HepG2 (cell line): ENCODE results near the gene FAM200B. TPM values are rescaled to one million over a fixed set of nuclear protein-coding genes. Genes with fewer than 3 reads are reported as not detected.
A peak's percentile ranks its signal among the peaks of the same experiment; 100 is the strongest.

ENCODE experiments used
- ATAC-seq: fragments of 200-7000 bp; cut with Tn5 transposase; 3 replicates; pipeline ENCODE4 v1.9.1; 2020; ENCODE audit warnings: mild to moderate bottlenecking, moderate library complexity
- BruUV-seq: library from RNA; stranded (reverse); fragments of 400-500 nt; replicated peaks from 2 replicates; lab custom pipeline; 2021; lab: Mats Ljungman, UMichigan
- CTCF ChIA-PET: fragments of 300-600 bp; formaldehyde crosslinking; extraction: SDS; loops from one replicate; lab custom pipeline; 2021; ENCODE audit warnings: low total read pairs, inconsistent platforms, low intra/inter-chr PET ratio; lab: Yijun Ruan, JAX
- POLR2A ChIA-PET: fragments of 350-600 bp; sonication (Branson Sonifier 250); formaldehyde crosslinking; loops from one replicate; lab custom pipeline; 2020; ENCODE audit warnings: antibody characterized with exemption, inconsistent platforms; lab: Yijun Ruan, JAX
- DNase-seq: peaks from one replicate; pipeline ENCODE4 v3.0.0-alpha.2; 2015; ENCODE audit warnings: low spot score
- FAIRE-seq: peaks from 3 replicates; lab custom pipeline; 2011; peaks lifted over from hg19 to GRCh38; lab: Jason Lieb, UNC
- H2AFZ ChIP-seq: one replicate; pipeline ENCODE4 v1.6.1; 2011; ENCODE audit warnings: low read length, inconsistent platforms
- H3K27ac ChIP-seq: fragments of 300-600 bp; 3 replicates; pipeline ENCODE4 v1.8.0; 2011; ENCODE audit warnings: mixed run types, mild to moderate bottlenecking, mixed read lengths, low read length, inconsistent platforms; ENCODE audit not compliant: insufficient read depth; ENCODE audit errors: extremely low read length
- H3K27me3 ChIP-seq, 2 experiments: fragments of 200-600 bp in 1 of 2; 2 replicates in 1 of 2; 3 replicates in 1 of 2; pipeline versions ENCODE4 v1.6.0 to v1.8.0; 2011; ENCODE audit warnings: low read length in 2 of 2, mild to moderate bottlenecking in 2 of 2, moderate library complexity in 2 of 2, inconsistent platforms in 1 of 2; ENCODE audit not compliant: insufficient read depth in 2 of 2, control insufficient read depth in 1 of 2
- H3K36me3 ChIP-seq, 2 experiments: fragments of 200-600 bp in 1 of 2; replicated peaks in 1 of 2; 2 replicates in 1 of 2; 3 replicates in 1 of 2; pipeline versions ENCODE4 v1.5.1 to v1.8.0; 2011; ENCODE audit warnings: low read length in 2 of 2, inconsistent platforms in 1 of 2; ENCODE audit not compliant: insufficient read depth in 2 of 2, control insufficient read depth in 1 of 2
- H3K4me1 ChIP-seq: 2 replicates; pipeline ENCODE4 v1.5.1; 2012; ENCODE audit warnings: low read length, inconsistent platforms; ENCODE audit not compliant: insufficient read depth
- H3K4me2 ChIP-seq: 2 replicates; pipeline ENCODE4 v1.6.0; 2011; ENCODE audit warnings: low read depth, low read length, inconsistent platforms
- H3K4me3 ChIP-seq, 3 experiments: fragments of 200-600 bp in 1 of 3; sonication (generic), shearing (Covaris generic) in 1 of 3; replicated peaks in 1 of 3; 2 replicates each; pipeline ENCODE4 v1.5.1; 2011 to 2016; ENCODE audit warnings: low read length in 3 of 3, inconsistent platforms in 2 of 3, low read depth in 2 of 3, mild to moderate bottlenecking in 2 of 3, control low read depth in 1 of 3, mixed read lengths in 1 of 3; ENCODE audit not compliant: insufficient read depth in 1 of 3
- H3K79me2 ChIP-seq: one replicate; pipeline ENCODE4 v1.6.1; 2011; ENCODE audit warnings: low read length, inconsistent platforms; ENCODE audit not compliant: insufficient read depth
- H3K9ac ChIP-seq: 2 replicates; pipeline ENCODE4 v1.6.0; 2011; ENCODE audit warnings: mild to moderate bottlenecking, low read depth, low read length, inconsistent platforms; ENCODE audit not compliant: insufficient read depth
- H3K9me3 ChIP-seq: 2 replicates; pipeline ENCODE4 v1.5.1; 2012; ENCODE audit warnings: mild to moderate bottlenecking, low read length
- H4K20me1 ChIP-seq: 2 replicates; pipeline ENCODE4 v1.6.0; 2011; ENCODE audit warnings: inconsistent platforms, mild to moderate bottlenecking, low read length, moderate library complexity; ENCODE audit not compliant: insufficient read depth
- SP140L ChIP-seq: sonication (generic); formaldehyde crosslinking; IDR thresholded peaks from 2 replicates; pipeline ENCODE4 v1.4.0; 2020; ENCODE audit warnings: missing genetic modification reagents, borderline replicate concordance
- THAP8 ChIP-seq: sonication (generic); formaldehyde crosslinking; IDR thresholded peaks from 2 replicates; pipeline ENCODE4 v1.5.1; 2020; ENCODE audit warnings: missing genetic modification reagents, mild to moderate bottlenecking, borderline replicate concordance
- ZBTB21 ChIP-seq: sonication (generic); formaldehyde crosslinking; IDR thresholded peaks from 2 replicates; pipeline ENCODE4 v1.4.0; 2020; ENCODE audit warnings: missing genetic modification reagents
- ZNF646 ChIP-seq: sonication (generic); formaldehyde crosslinking; IDR thresholded peaks from 2 replicates; pipeline ENCODE4 v1.9.0; 2021; ENCODE audit warnings: mild to moderate bottlenecking, missing genetic modification reagents
- WGBS: methylation state at CpG from one replicate; pipeline ENCODE4 v1.1.6; 2017; ENCODE audit warnings: low lambda C conversion rate; 5-methylcytosine and 5-hydroxymethylcytosine counted together
- in situ Hi-C: cut with HindIII; loops from 2 replicates; pipeline ENCODE4 v1.10.0; 2017; ENCODE audit warnings: low pct_unique_long_range_greater_than_20kb; ENCODE audit not compliant: extremely low pct_ligation_motif_present
- intact Hi-C: fragments of 100-400 bp; cut with micrococcal nuclease; formaldehyde crosslinking; loops from one replicate; pipeline ENCODE4 v1.10.0; 2022; ENCODE audit not compliant: unreplicated experiment
- polyA plus RNA-seq, 8 experiments: library from polyadenylated mRNA; depleted of rRNA in 3 of 8; stranded (reverse) in 7 of 8; unstranded in 1 of 8; fragments of >200 nt; fragmentation: Illumina TruSeq in 4 of 8; extraction: Trizol in 4 of 8; gene quantifications; 2 replicates each; pipeline versions ENCODE4 v1.2.1 to v1.2.3, GENCODE V29; 2011 to 2016; ENCODE audit warnings: low read depth in 4 of 8, missing spikeins in 1 of 8, mixed read lengths in 1 of 8; ENCODE audit not compliant: insufficient read depth in 1 of 8
- total RNA-seq, 5 experiments: library from RNA; depleted of rRNA; stranded (reverse); fragments of >200 nt; fragmentation: Illumina TruSeq; extraction: Trizol; gene quantifications; 2 replicates each; pipeline ENCODE4 v1.2.3, GENCODE V29; 2016; ENCODE audit warnings: low read depth in 1 of 5

The FAM200B gene
- total and polyA plus RNA-seq, 2 of the 13 experiments (the other 11 are each of a cell fraction or from before 2014, with no cell fraction given) = 25.6 to 41.8 TPM

GRCh38 chr4:15653420-15653819, 28.2 kb upstream of the FAM200B start:
- Histone ChIP-seq H3K4me3 (peak overlapping the region; percentile 71 to 98 (median 90)), H4K20me1 (peaks cover 10% of the 10 kb centered on the region), H3K27me3 (no peaks in the 10 kb centered on the region; a peak in 1 of 5 replicates), H3K27ac (peak overlapping the region; percentile 85), H3K4me1 (peaks cover 52% of the 10 kb centered on the region), H3K9me3 (no peaks in the 10 kb centered on the region), H2AFZ (no peak overlapping the region), H3K9ac (peak overlapping the region; percentile 87), H3K4me2 (peak overlapping the region; percentile 83), H3K36me3 (no peaks in the 10 kb centered on the region), H3K79me2 (peaks cover 60% of the 10 kb centered on the region)
- POLR2A ChIA-PET = interaction anchor here (0.8 to 4.8 kb wide), 2 partner anchors 29 to 46 kb away, joined by 3 to 36 read pairs; partner anchors contain the start of gene FAM200B
- CTCF ChIA-PET = no interaction called here
- in situ Hi-C loops (loop anchor here (5.0 to 25.0 kb wide), 2 partner anchors 176 to 641 kb away; partner anchors contain the start of gene CPEB2), intact Hi-C loops (loop anchor here (10.0 kb wide), 1 partner anchor 649 kb away; the partner anchor contains the start of gene CPEB2)
- TF ChIP-seq ZBTB21 (CRISPR knock-in tag) (no peak), ZNF646 (CRISPR knock-in tag) (no peak), THAP8 (CRISPR knock-in tag) (no peak), SP140L (CRISPR knock-in tag) (no peak)
- FAIRE-seq (no peak), ATAC-seq (no peak), DNase-seq (no peak)
- no TSS peak for BruUV-seq
- WGBS = 4% methylated on average over 4 of the region's 4 CpGs
